ENCODE data around the gene NUDT8. TPM values are rescaled to one million over a fixed set of nuclear protein-coding genes. Genes with fewer than 3 reads are reported as not detected.

Gene NUDT8
- total and polyA plus RNA-seq, 9 of the 15 experiments (the other 6 are each of a cell fraction or from before 2014, with no cell fraction given), result 0.23 to 27.8 (median 5.0) TPM

- TF ChIP-seq REST (IDR thresholded peaks at IDR 0.05; ENCODE audit: borderline replicate concordance), result peak; percentile 67; the same call in 1 of the 2 replicates
- TF ChIP-seq REST (CRISPR knock-in tag; IDR thresholded peaks at IDR 0.05; ENCODE audit: low read depth), result no peak
- peak; percentile 17 for TF ChIP-seq HNRNPLL (IDR thresholded peaks at IDR 0.05; ENCODE audit: low read depth, low read length, poor library complexity, severe bottlenecking)
- TF ChIP-seq TRIM28 (IDR thresholded peaks at IDR 0.05), result no peak
- no peak for TF ChIP-seq FOXK1 (CRISPR knock-in tag; IDR thresholded peaks at IDR 0.05; ENCODE audit: borderline replicate concordance)
- TF ChIP-seq, protein P1, sequence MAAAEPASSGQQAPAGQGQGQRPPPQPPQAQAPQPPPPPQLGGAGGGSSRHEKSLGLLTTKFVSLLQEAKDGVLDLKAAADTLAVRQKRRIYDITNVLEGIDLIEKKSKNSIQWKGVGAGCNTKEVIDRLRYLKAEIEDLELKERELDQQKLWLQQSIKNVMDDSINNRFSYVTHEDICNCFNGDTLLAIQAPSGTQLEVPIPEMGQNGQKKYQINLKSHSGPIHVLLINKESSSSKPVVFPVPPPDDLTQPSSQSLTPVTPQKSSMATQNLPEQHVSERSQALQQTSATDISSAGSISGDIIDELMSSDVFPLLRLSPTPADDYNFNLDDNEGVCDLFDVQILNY (CRISPR knock-in tag; IDR thresholded peaks at IDR 0.05), result no peak
- TF ChIP-seq ZNF699 (CRISPR knock-in tag; IDR thresholded peaks at IDR 0.05; ENCODE audit: insufficient replicate concordance), result no peak
- TF ChIP-seq, protein P2, sequence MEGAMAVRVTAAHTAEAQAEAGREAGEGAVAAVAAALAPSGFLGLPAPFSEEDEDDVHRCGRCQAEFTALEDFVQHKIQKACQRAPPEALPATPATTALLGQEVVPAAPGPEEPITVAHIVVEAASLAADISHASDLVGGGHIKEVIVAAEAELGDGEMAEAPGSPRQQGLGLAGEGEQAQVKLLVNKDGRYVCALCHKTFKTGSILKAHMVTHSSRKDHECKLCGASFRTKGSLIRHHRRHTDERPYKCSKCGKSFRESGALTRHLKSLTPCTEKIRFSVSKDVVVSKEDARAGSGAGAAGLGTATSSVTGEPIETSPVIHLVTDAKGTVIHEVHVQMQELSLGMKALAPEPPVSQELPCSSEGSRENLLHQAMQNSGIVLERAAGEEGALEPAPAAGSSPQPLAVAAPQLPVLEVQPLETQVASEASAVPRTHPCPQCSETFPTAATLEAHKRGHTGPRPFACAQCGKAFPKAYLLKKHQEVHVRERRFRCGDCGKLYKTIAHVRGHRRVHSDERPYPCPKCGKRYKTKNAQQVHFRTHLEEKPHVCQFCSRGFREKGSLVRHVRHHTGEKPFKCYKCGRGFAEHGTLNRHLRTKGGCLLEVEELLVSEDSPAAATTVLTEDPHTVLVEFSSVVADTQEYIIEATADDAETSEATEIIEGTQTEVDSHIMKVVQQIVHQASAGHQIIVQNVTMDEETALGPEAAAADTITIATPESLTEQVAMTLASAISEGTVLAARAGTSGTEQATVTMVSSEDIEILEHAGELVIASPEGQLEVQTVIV (CRISPR knock-in tag; IDR thresholded peaks at IDR 0.05; ENCODE audit: borderline replicate concordance), result no peak
- no peak for TF ChIP-seq TCFL5 (CRISPR knock-in tag; conservative IDR thresholded peaks at IDR 0.05)
- TF ChIP-seq, protein P3, sequence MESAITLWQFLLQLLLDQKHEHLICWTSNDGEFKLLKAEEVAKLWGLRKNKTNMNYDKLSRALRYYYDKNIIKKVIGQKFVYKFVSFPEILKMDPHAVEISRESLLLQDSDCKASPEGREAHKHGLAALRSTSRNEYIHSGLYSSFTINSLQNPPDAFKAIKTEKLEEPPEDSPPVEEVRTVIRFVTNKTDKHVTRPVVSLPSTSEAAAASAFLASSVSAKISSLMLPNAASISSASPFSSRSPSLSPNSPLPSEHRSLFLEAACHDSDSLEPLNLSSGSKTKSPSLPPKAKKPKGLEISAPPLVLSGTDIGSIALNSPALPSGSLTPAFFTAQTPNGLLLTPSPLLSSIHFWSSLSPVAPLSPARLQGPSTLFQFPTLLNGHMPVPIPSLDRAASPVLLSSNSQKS (CRISPR knock-in tag; IDR thresholded peaks at IDR 0.05), result no peak
- no peak for TF ChIP-seq ZNF253 (CRISPR knock-in tag; conservative IDR thresholded peaks at IDR 0.05)
- 0 out of 2 replicates have a peak, but pooled peaks have one; percentile 42 for TF ChIP-seq ZC3H11A (IDR thresholded peaks at IDR 0.05; ENCODE audit: low read depth, low read length)
Measured at GRCh38 chr11:67630228-67630942, 648 bp upstream of the NUDT8 start (continued).

All from K562 (cell line).